Suprapubic skin (tissue), 4 donors: ENCODE measurements around the gene TLR6. TPM values are rescaled to one million over a fixed set of nuclear protein-coding genes. Genes with fewer than 3 reads are reported as not detected.

Source experiments
- DNase-seq, 2 donors: peaks; one replicate each; pipeline ENCODE4 v3.0.0-alpha.2; 2019; ENCODE audit warnings: low spot score in 2 of 2
- H3K27ac ChIP-seq: fragments of 200-600 bp; sonication (generic); one replicate; pipeline ENCODE4 v1.5.1; 2019
- H3K27me3 ChIP-seq: fragments of 200-600 bp; sonication (generic); one replicate; pipeline ENCODE4 v1.5.1; 2019
- H3K36me3 ChIP-seq: fragments of 200-600 bp; sonication (generic); one replicate; pipeline ENCODE4 v1.5.1; 2019
- H3K4me1 ChIP-seq: fragments of 200-600 bp; sonication (generic); one replicate; pipeline ENCODE4 v1.5.1; 2019
- H3K4me3 ChIP-seq: fragments of 200-600 bp; sonication (generic); one replicate; pipeline ENCODE4 v1.5.1; 2019; ENCODE audit warnings: mild to moderate bottlenecking
- H3K9me3 ChIP-seq: fragments of 200-600 bp; sonication (generic); one replicate; pipeline ENCODE4 v1.5.1; 2019
- CTCF ChIP-seq, 2 donors: fragments of 200-600 bp in 1 of 2; fragments of 450-650 bp in 1 of 2; sonication (generic) in 1 of 2; IDR thresholded peaks; one replicate each; pipeline ENCODE4 v1.5.1; 2016 to 2019; ENCODE audit warnings: antibody characterized with exemption in 2 of 2, mild to moderate bottlenecking in 1 of 2, moderate library complexity in 1 of 2
- EP300 ChIP-seq: sonication (generic); formaldehyde crosslinking; IDR thresholded peaks from one replicate; pipeline ENCODE4 v1.6.1; 2017; ENCODE audit warnings: antibody characterized with exemption
- POLR2A ChIP-seq, 2 donors: fragments of 450-650 bp; IDR thresholded peaks; one replicate each; pipeline ENCODE4 v1.6.1; 2017; ENCODE audit warnings: antibody characterized with exemption in 2 of 2, mild to moderate bottlenecking in 2 of 2, moderate library complexity in 2 of 2
- POLR2AphosphoS5 ChIP-seq, 3 donors: sonication (generic); formaldehyde crosslinking; IDR thresholded peaks; one replicate each; pipeline ENCODE4 v1.6.1; 2017; ENCODE audit warnings: antibody characterized with exemption in 3 of 3
- WGBS: methylation state at CpG from one replicate; pipeline ENCODE4 v1.1.5; 2018; 5-methylcytosine and 5-hydroxymethylcytosine counted together
- total RNA-seq, 4 donors: library from RNA; depleted of rRNA; stranded (reverse); fragments of >200 nt; gene quantifications; one replicate each; pipeline ENCODE4 v1.1.0, GENCODE V29; 2016

Gene TLR6
- total RNA-seq, 4 donors from 2014 or later, result 2.1 to 6.4 (median 2.5) TPM

GRCh38 chr4:38784141-38784540 is 72.5 kb downstream of the TLR6 start:
- H3K27me3 ChIP-seq, result no peaks in the 10 kb centered on the region
- H3K4me3 ChIP-seq, result no peak overlapping the region
- no peak for DNase-seq
- no peak overlapping the region for H3K27ac ChIP-seq
- WGBS, result 94% methylated on average over 3 of the region's 4 CpGs
- TF ChIP-seq POLR2A (IDR thresholded peaks at IDR 0.05) (no peak), CTCF (IDR thresholded peaks at IDR 0.05) (no peak), POLR2AphosphoS5 (IDR thresholded peaks at IDR 0.05) (no peak), EP300 (no peak)
- peaks cover 3% of the 10 kb centered on the region for H3K4me1 ChIP-seq
- H3K9me3 ChIP-seq, result no peaks in the 10 kb centered on the region
- no peaks in the 10 kb centered on the region for H3K36me3 ChIP-seq

- TF ChIP-seq POLR2A (IDR thresholded peaks at IDR 0.05) (no peak), POLR2AphosphoS5 (IDR thresholded peaks at IDR 0.05) (no peak), EP300 (no peak), CTCF (IDR thresholded peaks at IDR 0.05) (peak in 1 of 2 donors; percentile 11)
- Histone ChIP-seq H3K4me1 (peaks cover 3% of the 10 kb centered on the region), H3K27me3 (no peaks in the 10 kb centered on the region), H3K36me3 (no peaks in the 10 kb centered on the region), H3K27ac (no peak overlapping the region), H3K4me3 (no peak overlapping the region), H3K9me3 (no peaks in the 10 kb centered on the region)
- DNase-seq, result no peak
- WGBS, result 85% methylated on average over 8 of the region's 8 CpGs
Observed at GRCh38 chr4:38783109-38783460, 73.5 kb downstream of the TLR6 start.

GRCh38 chr4:38782452-38783108 is 74.0 kb downstream of the TLR6 start, which contains the start of gene TLR10:
Gene TLR10 (minus strand): TSS chr4:38782990. CDS start chr4:38775590, 7,400 bp downstream.
- 39% methylated on average over 12 of the region's 12 CpGs for whole genome bisulfite sequencing
- Histone ChIP-seq H3K4me3 (no peak within 1 kb of the TSS), H3K36me3 (no peaks in the 10 kb centered on the region), H3K4me1 (peaks cover 3% of the 10 kb centered on the region), H3K27ac (no peak within 1 kb of the TSS), H3K9me3 (no peaks in the 10 kb centered on the region), H3K27me3 (no peaks in the 10 kb centered on the region)
- no peak for DNase-seq
- no peak for TF ChIP-seq EP300
- TF ChIP-seq CTCF (IDR thresholded peaks at IDR 0.05), result peak; percentile 59 to 65
- no peak for TF ChIP-seq POLR2AphosphoS5 (IDR thresholded peaks at IDR 0.05)
- TF ChIP-seq POLR2A (IDR thresholded peaks at IDR 0.05), result no peak

GRCh38 chr4:38781854-38782261 is 74.8 kb downstream of the TLR6 start:
- H3K9me3 ChIP-seq, result no peaks in the 10 kb centered on the region
- no peaks in the 10 kb centered on the region for H3K36me3 ChIP-seq
- no peak for TF ChIP-seq POLR2AphosphoS5 (IDR thresholded peaks at IDR 0.05)
- no peak for TF ChIP-seq EP300
- TF ChIP-seq CTCF (IDR thresholded peaks at IDR 0.05), result no peak
- TF ChIP-seq POLR2A (IDR thresholded peaks at IDR 0.05), result no peak
- H3K4me1 ChIP-seq, result peaks cover 3% of the 10 kb centered on the region
- H3K27ac ChIP-seq, result no peak overlapping the region
- no peaks in the 10 kb centered on the region for H3K27me3 ChIP-seq
- no peak for DNase-seq
- WGBS, result 94% methylated on average over 4 of the region's 4 CpGs
- H3K4me3 ChIP-seq, result no peak overlapping the region

- Histone ChIP-seq H3K4me1 (peaks cover 3% of the 10 kb centered on the region), H3K4me3 (no peak overlapping the region), H3K27me3 (no peaks in the 10 kb centered on the region), H3K9me3 (no peaks in the 10 kb centered on the region), H3K36me3 (no peaks in the 10 kb centered on the region), H3K27ac (no peak overlapping the region)
- TF ChIP-seq CTCF (IDR thresholded peaks at IDR 0.05), result no peak
- TF ChIP-seq EP300, result no peak
- no peak for DNase-seq
- WGBS, result 97% methylated on average over 4 of the region's 4 CpGs
Observed at GRCh38 chr4:38780833-38781484, 75.7 kb downstream of the TLR6 start.
